NCI-H1436 treated with DMSO at 0.1 percent for 48 hours (cell line): ENCODE measurements around the gene TPRKB.
"Not testable (repeated sequence)": the region's sequence is repeated elsewhere in the genome, so short reads cannot be mapped to it uniquely, and the experiment has no call there.

Source experiments
- DNase-seq: peaks from one replicate; lab custom pipeline; 2025; lab: John Stamatoyannopoulos, UW

TPRKB gene

GRCh38 chr2:73736855-73737779 lies at the start of gene TPRKB:
TPRKB (minus strand) TSS chr2:73737345; CDS start chr2:73734569, 2,776 bp downstream.
- DNase-seq, result peak; percentile 87

- DNase-seq, result not testable (repeated sequence)
These were observed 46.7 kb upstream of the TPRKB start, which contains the start of gene C2orf78 for GRCh38 chr2:73783883-73784282. C2orf78 (plus strand) TSS chr2:73784183; CDS start chr2:73784310, 127 bp downstream.

- not testable (repeated sequence) for DNase-seq
These were observed 46.3 kb upstream of the TPRKB start for GRCh38 chr2:73783402-73783801.

- no peak for DNase-seq
These were observed 43.1 kb upstream of the TPRKB start for GRCh38 chr2:73780237-73780582.

GRCh38 chr2:73779467-73780236 lies 42.5 kb upstream of the TPRKB start, which contains the start of gene DUSP11:
DUSP11 (minus strand) TSS chr2:73780103; CDS start chr2:73779974, 129 bp downstream.
- peak; percentile 88 for DNase-seq

- DNase-seq, result not testable (repeated sequence)
These were observed 41.8 kb upstream of the TPRKB start for GRCh38 chr2:73778867-73779466.

DNA sequence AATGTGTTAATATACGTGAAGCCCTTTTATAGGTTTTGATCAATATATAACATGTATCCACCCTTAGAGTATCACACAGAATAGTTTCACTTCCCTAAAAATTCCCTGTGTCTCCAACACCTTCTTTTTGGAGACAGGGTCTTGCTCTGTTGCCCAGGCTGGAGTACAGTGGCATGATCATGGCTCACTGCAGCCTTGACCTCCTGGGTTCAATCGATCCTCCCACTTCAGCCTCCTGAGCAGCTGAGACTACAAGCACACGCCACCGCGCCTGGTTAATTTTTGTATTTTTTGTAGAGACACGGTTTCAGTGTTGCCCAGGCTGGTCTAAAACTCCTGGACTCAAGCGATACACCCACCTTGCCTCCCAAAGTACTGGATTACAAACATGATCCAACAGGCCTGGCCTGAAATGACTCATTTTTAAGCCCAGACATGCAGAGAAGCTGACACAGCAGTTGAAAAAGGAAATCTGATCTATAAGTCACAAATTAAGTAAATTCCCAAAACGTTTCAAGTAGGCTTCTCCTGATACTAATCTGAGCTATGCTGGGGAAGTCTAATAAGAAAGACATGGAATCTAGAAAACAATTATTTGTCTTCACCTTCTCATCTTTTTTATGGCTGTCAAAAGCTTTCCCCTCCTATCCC lies 39.8 kb upstream of the TPRKB start:
- DNase-seq, result no peak

DNA sequence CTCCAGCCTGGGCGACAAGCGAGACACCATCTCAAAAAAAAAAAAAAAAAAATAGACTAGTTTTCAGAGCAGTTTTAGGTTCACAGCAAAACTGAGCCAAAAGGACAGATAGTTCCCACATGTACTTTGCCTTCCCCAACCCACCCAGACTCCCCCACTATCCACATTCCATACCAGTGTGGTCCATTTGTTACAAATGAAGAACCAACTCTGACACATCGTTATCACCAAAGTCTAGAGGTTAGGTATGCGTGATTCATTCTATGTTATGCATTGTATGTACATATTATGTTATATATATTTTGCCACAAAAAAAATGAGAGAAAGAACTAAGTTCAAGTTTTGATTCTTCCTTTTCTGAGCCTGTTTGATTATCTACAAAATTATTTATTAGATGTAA lies 39.2 kb upstream of the TPRKB start:
- DNase-seq, result no peak

DNA sequence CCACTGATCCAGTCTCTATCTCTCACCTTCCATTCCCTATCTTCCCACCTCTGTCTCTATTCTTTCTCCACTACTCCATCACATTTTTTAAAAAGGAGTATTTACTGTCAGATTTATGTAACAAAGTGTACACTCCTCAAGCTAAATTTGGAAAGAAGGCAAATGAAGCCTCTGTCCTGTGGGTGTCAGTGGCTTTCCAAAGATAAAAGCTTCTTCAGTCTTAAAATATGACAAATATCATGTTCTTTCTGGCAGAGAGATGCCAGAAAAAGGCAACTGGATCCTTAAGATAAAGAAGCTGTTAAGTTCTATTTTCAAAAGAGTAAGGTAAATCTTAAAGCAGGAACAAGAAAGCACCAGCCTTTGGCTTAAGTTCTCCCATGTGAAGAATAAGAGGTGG lies 35.7 kb upstream of the TPRKB start:
- no peak for DNase-seq

GRCh38 chr2:73770725-73771124 lies 33.6 kb upstream of the TPRKB start:
- DNase-seq, result no peak

DNA sequence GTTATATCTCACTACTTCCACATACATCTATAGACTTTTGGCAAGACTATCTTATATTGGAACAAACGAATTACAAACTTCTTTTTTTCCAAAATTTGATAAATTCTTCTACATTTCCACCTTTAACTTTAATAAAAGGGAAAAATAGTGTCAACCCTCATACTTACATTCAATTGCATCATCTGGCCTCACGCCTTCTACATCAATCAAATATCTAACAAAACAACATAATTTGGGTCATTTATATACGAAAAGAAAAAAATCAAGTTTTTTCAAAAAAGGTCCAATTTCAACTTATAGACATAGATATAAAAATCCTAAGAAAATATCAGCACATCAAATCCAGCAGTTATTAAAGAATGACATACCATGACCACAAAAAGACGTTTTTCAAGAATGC lies 29.8 kb upstream of the TPRKB start:
- no peak for DNase-seq

DNA sequence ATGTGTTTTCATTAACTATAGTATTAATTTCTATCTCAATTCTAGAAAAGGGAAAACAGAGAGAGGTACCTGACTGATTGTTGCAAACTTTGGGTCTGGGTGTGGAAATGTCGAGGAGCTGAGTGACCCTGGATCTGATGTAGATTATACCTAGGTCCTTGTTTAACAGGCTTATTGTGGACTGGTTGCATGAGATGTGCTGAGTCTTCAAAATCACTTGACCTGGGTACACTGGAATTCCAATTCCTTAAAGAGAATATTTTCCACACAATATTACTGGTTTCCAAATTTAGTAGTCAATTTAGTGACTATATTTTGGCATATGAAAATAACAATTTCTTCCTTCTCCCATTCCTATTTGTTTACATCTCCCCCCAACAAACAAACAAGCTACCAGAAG lies 29.2 kb upstream of the TPRKB start:
- no peak for DNase-seq

GRCh38 chr2:73764945-73765344 lies 27.8 kb upstream of the TPRKB start:
- DNase-seq, result no peak

GRCh38 chr2:73762571-73762970 lies 25.4 kb upstream of the TPRKB start:
- DNase-seq, result no peak

DNA sequence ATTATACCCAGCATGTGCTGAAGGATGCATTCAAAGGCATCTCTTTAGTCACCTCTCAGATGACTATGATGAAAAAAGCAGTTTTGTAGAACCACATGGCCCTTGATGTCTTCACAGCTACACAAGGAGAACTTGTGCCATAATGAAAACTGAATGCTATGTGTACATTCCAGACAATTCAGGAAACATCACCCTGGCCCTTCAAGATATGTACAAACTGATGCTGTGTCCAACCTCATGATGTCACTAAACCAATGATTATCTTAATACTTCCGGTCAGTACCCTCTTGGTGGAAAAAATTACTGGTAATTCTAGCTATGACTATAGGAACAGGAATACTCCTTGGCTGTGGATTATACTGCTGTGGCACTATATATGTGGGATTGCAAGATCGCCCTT lies 22.8 kb upstream of the TPRKB start:
- no peak for DNase-seq

- no peak for DNase-seq
These were observed 22.2 kb upstream of the TPRKB start for GRCh38 chr2:73759285-73759764.

GRCh38 chr2:73754332-73754731 lies 17.2 kb upstream of the TPRKB start:
- not testable (repeated sequence) for DNase-seq

- no peak for DNase-seq
These were observed 12.2 kb upstream of the TPRKB start for GRCh38 chr2:73749314-73749713.

DNA sequence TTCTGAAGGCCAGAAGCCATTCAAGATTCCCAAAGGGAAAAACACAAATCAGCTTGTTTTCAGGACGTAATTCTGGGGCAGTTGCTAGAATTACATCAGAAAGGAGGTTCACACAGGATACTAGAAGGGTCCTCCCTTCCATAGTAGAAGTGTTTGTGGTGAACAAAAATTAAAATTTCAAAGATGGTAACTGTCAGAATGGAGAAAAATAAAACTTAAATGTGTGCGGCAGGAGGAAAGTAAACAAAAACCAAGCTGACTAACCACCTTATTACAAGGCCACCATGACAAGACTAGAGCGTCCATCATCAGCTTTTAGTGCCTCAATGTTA lies 9.7 kb upstream of the TPRKB start:
- no peak for DNase-seq

DNA sequence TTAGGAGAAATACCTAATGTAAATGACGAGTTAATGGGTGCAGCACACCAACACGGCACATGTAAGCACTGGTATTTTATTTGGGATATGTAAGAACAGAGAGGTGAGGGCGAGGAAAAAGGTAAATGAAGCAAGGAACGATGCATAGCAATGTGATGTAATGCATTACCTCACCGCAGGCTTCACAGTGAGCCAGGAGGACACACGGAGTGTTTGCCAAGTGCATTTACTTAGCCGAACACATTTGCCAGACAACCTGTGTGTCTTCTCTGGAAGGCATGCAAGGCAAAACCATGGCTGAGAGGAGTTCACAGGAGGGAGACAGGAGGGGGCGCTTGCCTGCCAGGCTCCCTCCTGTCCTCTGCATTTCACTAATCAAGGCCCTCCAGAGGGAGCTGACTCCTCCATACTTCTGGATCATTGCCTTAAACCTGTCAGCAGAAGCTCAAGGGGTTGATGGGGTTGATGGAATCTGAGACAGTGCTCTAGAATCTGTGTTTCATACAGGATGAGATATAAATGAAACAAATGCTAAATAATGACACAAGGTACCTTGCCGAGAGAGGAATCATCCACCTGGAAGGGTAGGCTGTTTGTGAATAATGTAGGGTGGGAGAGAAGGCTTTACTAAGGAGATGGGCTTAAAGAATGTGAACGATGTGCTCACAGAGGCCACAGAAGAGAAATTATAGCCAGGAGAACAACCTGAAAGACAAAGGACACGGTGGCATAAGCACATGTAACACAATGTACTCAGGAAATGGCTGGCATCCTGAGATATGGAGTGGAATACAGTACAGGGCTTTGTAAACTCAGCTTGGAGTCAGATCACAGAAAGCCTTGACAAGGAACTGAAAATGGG lies 9.1 kb upstream of the TPRKB start:
- DNase-seq, result no peak

GRCh38 chr2:73740767-73741166 lies 3.6 kb upstream of the TPRKB start:
- DNase-seq, result no peak
